ENCODE results near the gene ARHGAP32. TPM values are rescaled to one million over a fixed set of nuclear protein-coding genes. Genes with fewer than 3 reads are reported as not detected.

The ARHGAP32 gene
- total and polyA plus RNA-seq, 9 donors = 5.9 to 34.8 (median 28.4) TPM

- H3K27me3 ChIP-seq = no peaks in the 10 kb centered on the region
- intact Hi-C loops (cut with DNase I) = no loop called here
- H3K4me1 ChIP-seq (ENCODE audit: insufficient read depth) = no peaks in the 10 kb centered on the region
- no peak within 1 kb of the TSS for H3K4me3 ChIP-seq
- TF ChIP-seq EP300 (IDR thresholded peaks at IDR 0.05) (no peak), POLR2A (IDR thresholded peaks at IDR 0.05) (no peak), CTCF (IDR thresholded peaks at IDR 0.05) (no peak)
- H3K9me3 ChIP-seq = no peaks in the 10 kb centered on the region
- H3K27ac ChIP-seq = no peak within 1 kb of the TSS
- WGBS, 3 donors = 83 to 89% (median 86%) methylated on average over 21 of the region's 21 CpGs
- H3K36me3 ChIP-seq = no peaks in the 10 kb centered on the region
- no peak for DNase-seq
Observed at GRCh38 chr11:128942817-128943427, 249.2 kb downstream of the ARHGAP32 start, which contains the start of gene TP53AIP1. TP53AIP1 (minus strand) TSS chr11:128942871; CDS start chr11:128937818, 5,053 bp downstream.

DNA sequence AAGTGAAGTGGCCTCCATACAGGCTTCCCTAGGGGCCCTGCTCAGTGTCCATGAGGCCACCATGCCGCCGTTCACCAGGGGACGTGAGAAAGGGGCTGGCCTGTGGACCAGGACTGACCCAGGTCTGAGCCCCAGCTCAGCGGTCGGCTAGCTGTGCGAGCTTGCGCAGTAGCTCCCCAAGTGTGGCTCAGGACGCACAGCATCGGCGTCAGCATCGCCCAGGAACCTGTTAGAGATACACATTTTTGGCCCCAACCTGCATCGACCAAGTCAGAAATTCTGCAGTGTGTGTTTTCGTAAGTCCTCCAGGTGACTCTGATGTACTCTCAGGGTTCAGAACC, 249.9 kb downstream of the ARHGAP32 start:
- H3K36me3 ChIP-seq = no peaks in the 10 kb centered on the region
- H3K4me3 ChIP-seq = no peak overlapping the region
- WGBS, 3 donors = 94 to 96% (median 95%) methylated on average over 13 of the region's 13 CpGs
- no peak for DNase-seq
- no peaks in the 10 kb centered on the region for H3K4me1 ChIP-seq (ENCODE audit: insufficient read depth)
- TF ChIP-seq POLR2A (IDR thresholded peaks at IDR 0.05) (no peak), CTCF (IDR thresholded peaks at IDR 0.05) (no peak), EP300 (IDR thresholded peaks at IDR 0.05) (no peak)
- H3K9me3 ChIP-seq = no peaks in the 10 kb centered on the region
- no peak overlapping the region for H3K27ac ChIP-seq
- H3K27me3 ChIP-seq = no peaks in the 10 kb centered on the region
- intact Hi-C loops (cut with DNase I) = no loop called here

- H3K36me3 ChIP-seq = no peaks in the 10 kb centered on the region
- H3K9me3 ChIP-seq = no peaks in the 10 kb centered on the region
- no peaks in the 10 kb centered on the region for H3K27me3 ChIP-seq
- H3K4me3 ChIP-seq = no peak overlapping the region
- intact Hi-C loops (cut with DNase I) = no loop called here
- 90 to 94% (median 91%) methylated on average over 13 to 14 of the region's 14 CpGs for WGBS, 3 donors
- H3K4me1 ChIP-seq (ENCODE audit: insufficient read depth) = no peaks in the 10 kb centered on the region
- TF ChIP-seq CTCF (IDR thresholded peaks at IDR 0.05) = no peak
- no peak for TF ChIP-seq EP300 (IDR thresholded peaks at IDR 0.05)
- no peak for TF ChIP-seq POLR2A (IDR thresholded peaks at IDR 0.05)
- DNase-seq = no peak
- H3K27ac ChIP-seq = no peak overlapping the region
Observed at GRCh38 chr11:128941573-128942271, 250.4 kb downstream of the ARHGAP32 start.

DNA sequence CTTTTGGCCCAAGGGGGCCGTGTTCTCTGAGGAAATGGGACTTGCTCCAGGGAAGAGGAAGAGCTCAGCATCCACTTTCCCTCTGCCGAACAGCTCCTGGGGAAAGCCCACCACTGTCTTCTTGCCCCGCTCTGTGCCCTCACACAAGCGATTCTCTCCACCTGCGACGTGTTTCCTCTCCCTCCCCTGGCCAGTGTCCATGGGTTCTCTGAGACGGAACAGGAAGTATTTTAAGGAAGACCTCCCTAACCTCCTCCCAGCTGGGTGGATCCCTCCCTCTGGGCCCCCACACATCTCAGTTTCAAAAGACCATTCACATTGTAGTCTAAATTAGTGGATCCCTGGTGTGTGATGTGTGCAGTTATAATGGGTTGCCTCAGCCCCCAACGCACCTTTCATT, 251.0 kb downstream of the ARHGAP32 start:
- Histone ChIP-seq H3K36me3 (no peaks in the 10 kb centered on the region), H3K27me3 (no peaks in the 10 kb centered on the region), H3K9me3 (no peaks in the 10 kb centered on the region), H3K27ac (no peak overlapping the region), H3K4me1 (ENCODE audit: insufficient read depth) (no peaks in the 10 kb centered on the region), H3K4me3 (no peak overlapping the region)
- no peak for DNase-seq
- TF ChIP-seq POLR2A (IDR thresholded peaks at IDR 0.05) (no peak), EP300 (IDR thresholded peaks at IDR 0.05) (no peak), CTCF (IDR thresholded peaks at IDR 0.05) (no peak)
- 74 to 79% (median 76%) methylated on average over 8 of the region's 8 CpGs for WGBS, 3 donors
- intact Hi-C loops (cut with DNase I) = no loop called here
